ENCODE measurements around the gene SAMD14. TPM values are rescaled to one million over a fixed set of nuclear protein-coding genes. Genes with fewer than 3 reads are reported as not detected.

Gene SAMD14
- total and polyA plus RNA-seq, 9 donors: 0.36 to 4.9 (median 1.7) TPM

DNA sequence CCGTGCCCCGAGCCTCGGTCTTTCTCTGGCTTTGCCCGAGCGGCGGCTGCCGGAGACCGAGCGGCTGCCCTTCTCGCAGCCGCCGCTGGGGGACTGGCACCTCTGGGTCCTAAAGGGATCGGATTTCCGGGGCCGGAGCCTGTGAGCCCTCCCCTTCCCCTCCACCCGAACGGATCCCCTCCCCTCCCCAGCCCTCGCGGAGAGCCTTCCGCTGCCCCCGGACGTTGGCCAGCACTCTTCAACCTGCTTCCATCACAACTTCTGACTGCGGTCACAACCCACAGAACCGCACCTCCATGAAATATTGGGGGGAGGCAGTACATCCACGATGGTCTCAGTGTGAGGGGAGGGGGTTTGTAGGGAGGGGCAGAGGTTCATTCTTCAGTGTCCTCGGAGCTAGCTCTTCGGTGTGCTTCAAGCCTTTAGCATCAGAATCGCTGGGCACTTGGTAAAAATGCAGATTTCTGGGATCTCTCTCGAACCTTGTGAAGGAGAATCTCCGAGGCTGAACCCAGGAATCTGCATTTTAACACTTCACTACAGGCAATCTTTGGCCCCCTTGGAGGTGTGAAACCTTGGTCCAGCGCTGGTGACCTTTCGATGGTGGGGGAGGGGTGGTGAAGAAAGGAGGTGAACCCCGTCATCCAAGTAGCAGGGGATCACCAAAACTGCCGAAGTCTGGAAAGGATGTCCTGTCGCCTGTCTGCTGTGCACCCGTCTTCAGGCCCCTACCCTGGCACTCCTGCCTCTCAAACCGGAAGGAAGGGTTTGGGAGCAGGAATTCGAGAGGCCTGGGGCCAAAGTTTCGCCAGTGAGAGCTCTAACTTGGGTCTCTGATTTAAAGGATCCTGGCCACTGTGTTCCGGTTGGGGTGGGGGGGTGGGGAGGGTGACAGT lies 21.3 kb upstream of the SAMD14 start:
- intact Hi-C loops (cut with DNase I): loop anchor here in 1 of 4 donors (5.0 kb wide), 1 partner anchor 1604 kb away; the partner anchor contains the start of gene HOXB2
- Histone ChIP-seq H3K36me3 (no peaks in the 10 kb centered on the region), H3K4me1 (ENCODE audit: insufficient read depth) (peaks cover 32% of the 10 kb centered on the region), H3K9me3 (no peaks in the 10 kb centered on the region), H3K27me3 (no peaks in the 10 kb centered on the region), H3K27ac (peak overlapping the region; percentile 77 to 81), H3K4me3 (peak overlapping the region; percentile 82)
- WGBS, 3 donors: 1% methylated on average over 18 to 40 of the region's 40 CpGs
- TF ChIP-seq EP300 (IDR thresholded peaks at IDR 0.05): no peak
- TF ChIP-seq, protein P1, sequence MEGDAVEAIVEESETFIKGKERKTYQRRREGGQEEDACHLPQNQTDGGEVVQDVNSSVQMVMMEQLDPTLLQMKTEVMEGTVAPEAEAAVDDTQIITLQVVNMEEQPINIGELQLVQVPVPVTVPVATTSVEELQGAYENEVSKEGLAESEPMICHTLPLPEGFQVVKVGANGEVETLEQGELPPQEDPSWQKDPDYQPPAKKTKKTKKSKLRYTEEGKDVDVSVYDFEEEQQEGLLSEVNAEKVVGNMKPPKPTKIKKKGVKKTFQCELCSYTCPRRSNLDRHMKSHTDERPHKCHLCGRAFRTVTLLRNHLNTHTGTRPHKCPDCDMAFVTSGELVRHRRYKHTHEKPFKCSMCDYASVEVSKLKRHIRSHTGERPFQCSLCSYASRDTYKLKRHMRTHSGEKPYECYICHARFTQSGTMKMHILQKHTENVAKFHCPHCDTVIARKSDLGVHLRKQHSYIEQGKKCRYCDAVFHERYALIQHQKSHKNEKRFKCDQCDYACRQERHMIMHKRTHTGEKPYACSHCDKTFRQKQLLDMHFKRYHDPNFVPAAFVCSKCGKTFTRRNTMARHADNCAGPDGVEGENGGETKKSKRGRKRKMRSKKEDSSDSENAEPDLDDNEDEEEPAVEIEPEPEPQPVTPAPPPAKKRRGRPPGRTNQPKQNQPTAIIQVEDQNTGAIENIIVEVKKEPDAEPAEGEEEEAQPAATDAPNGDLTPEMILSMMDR (IDR thresholded peaks at IDR 0.05): peak in 2 of 3 donors; percentile 52 to 68
- peak; percentile 86 to 89 (median 89) for DNase-seq

DNA sequence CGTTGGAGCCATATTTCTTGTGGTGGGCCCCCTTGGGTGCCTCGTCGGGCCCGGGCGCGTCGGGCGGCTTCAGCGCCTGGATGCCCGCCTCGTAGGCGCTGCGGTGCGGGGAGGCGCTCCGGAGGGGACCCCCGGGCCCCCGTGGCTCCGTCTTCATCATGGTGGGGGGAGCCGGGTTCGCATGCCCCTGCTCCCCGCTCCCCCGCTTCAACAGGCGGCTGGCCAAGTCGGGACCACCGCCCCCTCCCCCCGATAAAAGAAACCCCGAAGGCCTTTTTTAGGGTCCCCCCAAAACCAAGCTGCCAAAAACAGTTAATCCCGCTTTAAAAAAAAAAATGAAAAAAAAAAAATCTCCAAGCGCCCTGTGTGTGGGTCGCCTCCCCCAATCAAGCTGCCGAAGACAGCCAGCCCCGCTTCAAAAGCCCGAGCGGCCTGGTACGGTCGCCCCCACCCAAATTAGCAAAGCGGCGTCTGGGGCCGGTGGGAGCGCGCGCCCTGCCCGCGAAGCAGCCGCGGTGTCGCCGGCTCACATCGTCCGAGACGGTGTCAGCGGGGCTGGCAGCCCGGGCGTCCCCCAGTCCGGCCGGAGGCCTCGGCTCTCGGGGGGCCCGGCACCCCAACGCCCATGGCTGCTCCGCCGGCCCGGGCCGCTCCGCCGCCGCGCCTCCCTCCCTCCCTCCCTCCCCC lies 20.5 kb upstream of the SAMD14 start, which contains the start of gene PPP1R9B:
Gene PPP1R9B (minus strand): TSS at position 324 of the 687 bp plus-strand sequence. CDS start 164 bp downstream, at position 160.
- peak in 2 of 5 donors; percentile 51 to 64 for DNase-seq
- H3K27ac ChIP-seq: peak within 1 kb of the TSS; percentile 77 to 81
- H3K4me1 ChIP-seq (ENCODE audit: insufficient read depth): peaks cover 35% of the 10 kb centered on the region
- TF ChIP-seq POLR2A (IDR thresholded peaks at IDR 0.05): peak; percentile 39
- TF ChIP-seq, protein P1 (IDR thresholded peaks at IDR 0.05): no peak
- no peak for TF ChIP-seq EP300 (IDR thresholded peaks at IDR 0.05)
- intact Hi-C loops (cut with DNase I): loop anchor here in 1 of 4 donors (5.0 kb wide), 1 partner anchor 1603 kb away; the partner anchor contains the start of gene HOXB2
- WGBS, 3 donors: 0 to 1% (median 0%) methylated on average over 36 to 68 of the region's 69 CpGs
- no peaks in the 10 kb centered on the region for H3K36me3 ChIP-seq
- no peaks in the 10 kb centered on the region for H3K9me3 ChIP-seq
- peak within 1 kb of the TSS; percentile 82 for H3K4me3 ChIP-seq
- H3K27me3 ChIP-seq: no peaks in the 10 kb centered on the region

DNA sequence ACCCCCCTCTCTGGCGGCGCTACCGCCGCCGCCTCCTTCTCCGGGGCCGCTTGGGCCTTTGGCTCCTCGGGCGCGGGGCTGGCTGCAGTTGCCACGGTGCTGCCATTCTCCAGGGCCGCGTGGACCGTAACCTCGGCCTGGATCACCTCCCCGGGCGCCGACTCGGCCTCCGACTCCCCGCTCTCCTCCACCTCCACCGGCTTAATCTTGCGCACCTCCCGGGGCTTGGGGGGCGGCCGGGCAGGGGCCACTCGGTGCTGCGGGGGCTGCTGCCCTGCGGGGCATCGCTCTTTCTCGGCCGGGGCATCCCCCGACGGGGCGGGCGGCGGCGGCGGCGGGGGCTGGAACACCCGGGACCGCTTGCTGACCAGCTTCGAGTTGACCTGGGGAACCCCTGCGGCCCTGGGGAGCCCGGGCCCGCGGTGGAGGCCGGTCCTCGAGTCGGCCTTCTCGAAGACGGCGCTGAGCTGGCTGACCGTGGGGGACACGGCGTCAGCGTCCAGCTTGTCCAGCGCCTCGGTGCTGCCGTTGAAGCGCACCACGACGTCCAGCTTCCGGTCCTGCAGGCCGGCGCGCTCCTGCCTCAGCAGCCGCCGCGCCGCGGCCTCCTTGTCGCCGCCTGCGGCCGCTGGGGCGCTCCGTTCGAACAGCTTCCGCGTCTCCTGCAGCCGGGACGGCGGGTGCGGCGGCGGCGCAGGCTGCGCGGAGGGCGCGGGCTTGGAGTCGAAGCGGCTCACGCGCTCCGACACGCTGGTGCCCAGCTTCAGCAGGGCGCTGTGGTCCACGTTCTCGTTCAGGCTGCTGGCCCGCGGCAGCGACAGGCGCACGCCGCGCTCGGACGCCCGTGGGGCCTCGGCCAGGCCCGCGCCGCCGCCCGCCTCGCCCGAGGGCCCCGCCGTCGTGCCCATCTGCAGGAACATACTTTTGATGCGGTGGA lies 19.7 kb upstream of the SAMD14 start:
- DNase-seq: peak in 2 of 5 donors; percentile 50 to 73
- TF ChIP-seq POLR2A (IDR thresholded peaks at IDR 0.05) (no peak), EP300 (IDR thresholded peaks at IDR 0.05) (no peak)
- TF ChIP-seq, protein P1 (IDR thresholded peaks at IDR 0.05): peak in 2 of 3 donors; percentile 15 to 41
- Histone ChIP-seq H3K4me1 (ENCODE audit: insufficient read depth) (peaks cover 30% of the 10 kb centered on the region), H3K27me3 (no peaks in the 10 kb centered on the region), H3K9me3 (no peaks in the 10 kb centered on the region), H3K27ac (peak overlapping the region; percentile 77 to 81), H3K4me3 (peak overlapping the region; percentile 82), H3K36me3 (no peaks in the 10 kb centered on the region)
- 0 to 1% (median 1%) methylated on average over 63 to 123 of the region's 123 CpGs for WGBS, 3 donors
- intact Hi-C loops (cut with DNase I): loop anchor here in 2 of 4 donors (2.0 to 5.0 kb wide), 2 partner anchors 35 to 1602 kb away; partner anchors contain the start of gene HOXB2 (in 1 of the 2)

All from ovary (tissue), 9 donors.